K562 (cell line): ENCODE measurements around the gene EPN2. TPM values are rescaled to one million over a fixed set of nuclear protein-coding genes. Genes with fewer than 3 reads are reported as not detected.

Experiments
- ATAC-seq: fragments of 200-7000 bp; cut with Tn5 transposase; 3 replicates; pipeline ENCODE4 v1.9.1; 2020; ENCODE audit warnings: moderate library complexity
- BruUV-seq: library from RNA; stranded (reverse); fragments of 400-500 nt; replicated peaks from 2 replicates; lab custom pipeline; 2021; lab: Mats Ljungman, UMichigan
- CTCF ChIA-PET: fragments of 300-600 bp; formaldehyde crosslinking; extraction: SDS; loops from one replicate; lab custom pipeline; 2021; ENCODE audit warnings: low intra/inter-chr PET ratio; lab: Yijun Ruan, JAX
- POLR2A ChIA-PET: fragments of 300-600, 350-650 bp; sonication (Branson Sonifier 250); formaldehyde crosslinking; extraction: SDS; loops from one replicate; lab custom pipeline; 2021; ENCODE audit warnings: antibody characterized with exemption, inconsistent platforms; lab: Yijun Ruan, JAX
- DNase-seq, 4 experiments: peaks; one replicate each; pipeline versions ENCODE4 v3.0.0 to v3.0.0-alpha.2; 2011 to 2018; ENCODE audit warnings: low spot score in 3 of 4, mixed read lengths in 3 of 4; ENCODE audit errors: extremely low read depth in 1 of 4
- FAIRE-seq: peaks from 2 replicates; lab custom pipeline; 2011; peaks lifted over from hg19 to GRCh38; lab: Jason Lieb, UNC
- H2AFZ ChIP-seq: 2 replicates; pipeline ENCODE4 v1.6.0; 2011; ENCODE audit warnings: low read depth, low read length, control low read depth, inconsistent platforms
- H3K27ac ChIP-seq: fragments of 200-600 bp; 3 replicates; pipeline ENCODE4 v1.8.0; 2011; ENCODE audit warnings: low read depth, mild to moderate bottlenecking, control low read depth, inconsistent platforms, low read length, moderate library complexity, mixed read lengths; ENCODE audit errors: extremely low read depth
- H3K27me3 ChIP-seq, 2 experiments: fragments of 300-600 bp in 1 of 2; 2 replicates in 1 of 2; 3 replicates in 1 of 2; pipeline versions ENCODE4 v1.6.0 to v1.8.0; 2011; ENCODE audit warnings: inconsistent platforms in 2 of 2, low read length in 2 of 2, mild to moderate bottlenecking in 1 of 2, mixed read lengths in 1 of 2, moderate library complexity in 1 of 2; ENCODE audit not compliant: control insufficient read depth in 2 of 2, insufficient read depth in 2 of 2
- H3K36me3 ChIP-seq: fragments of 300-600 bp; 3 replicates; pipeline ENCODE4 v1.8.0; 2011; ENCODE audit warnings: mild to moderate bottlenecking, low read length, inconsistent platforms; ENCODE audit not compliant: control insufficient read depth, insufficient read depth
- H3K4me1 ChIP-seq, 2 experiments: fragments of 200-600 bp in 1 of 2; replicated peaks in 1 of 2; 2 replicates in 1 of 2; 3 replicates in 1 of 2; pipeline versions ENCODE4 v1.5.1 to v1.8.0; 2011; ENCODE audit warnings: inconsistent platforms in 2 of 2, low read length in 2 of 2, mild to moderate bottlenecking in 1 of 2, mixed read lengths in 1 of 2, moderate library complexity in 1 of 2; ENCODE audit not compliant: control insufficient read depth in 2 of 2, insufficient read depth in 2 of 2
- H3K4me2 ChIP-seq: 2 replicates; pipeline ENCODE4 v1.6.1; 2011; ENCODE audit warnings: low read length, control low read depth, inconsistent platforms, mixed read lengths; ENCODE audit not compliant: insufficient read depth
- H3K4me3 ChIP-seq: fragments of 200-600 bp; sonication (generic), shearing (Covaris generic); 2 replicates; pipeline ENCODE4 v1.5.1; 2016; ENCODE audit warnings: control low read depth, inconsistent platforms
- H3K79me2 ChIP-seq: fragments of 200-600 bp; 3 replicates; pipeline ENCODE4 v1.8.0; 2011; ENCODE audit warnings: low read length, inconsistent platforms; ENCODE audit not compliant: control insufficient read depth, insufficient read depth
- H3K9ac ChIP-seq, 2 experiments: 2 replicates each; pipeline versions ENCODE4 v1.6.0 to v1.6.1; 2011; ENCODE audit warnings: low read depth in 2 of 2, low read length in 2 of 2, control low read depth in 1 of 2, inconsistent platforms in 1 of 2, mild to moderate bottlenecking in 1 of 2, mixed read lengths in 1 of 2; ENCODE audit not compliant: insufficient read depth in 1 of 2
- H3K9me1 ChIP-seq: one replicate; pipeline ENCODE4 v1.6.0; 2011; ENCODE audit warnings: inconsistent platforms, mild to moderate bottlenecking, low read length, moderate library complexity; ENCODE audit not compliant: control insufficient read depth, insufficient read depth
- H3K9me3 ChIP-seq: replicated peaks from 2 replicates; pipeline ENCODE4 v1.5.1; 2011; ENCODE audit warnings: low read depth, low read length, inconsistent platforms; ENCODE audit not compliant: control insufficient read depth, insufficient read depth
- H4K20me1 ChIP-seq: replicated peaks from 2 replicates; pipeline ENCODE4 v1.6.1; 2011; ENCODE audit warnings: low read length, inconsistent platforms, mixed read lengths; ENCODE audit not compliant: control insufficient read depth, insufficient read depth
- CREB3L1 ChIP-seq: fragments of 450-650 bp; IDR thresholded peaks from 2 replicates; pipeline ENCODE4 v1.6.1; 2014; ENCODE audit warnings: low read depth, mild to moderate bottlenecking, moderate library complexity, borderline replicate concordance
- EHMT2 ChIP-seq: fragments of 450-650 bp; IDR thresholded peaks from 2 replicates; pipeline ENCODE4 v1.6.1; 2018; ENCODE audit warnings: antibody characterized with exemption
- ESRRA ChIP-seq: fragments of 450-650 bp; IDR thresholded peaks from 2 replicates; pipeline ENCODE4 v1.6.1; 2014; ENCODE audit warnings: low read depth, mild to moderate bottlenecking, moderate library complexity, borderline replicate concordance
- FOXO4 ChIP-seq: fragments of 450-650 bp; formaldehyde crosslinking; IDR thresholded peaks from 2 replicates; pipeline ENCODE4 v1.4.0; 2020; ENCODE audit warnings: mild to moderate bottlenecking, moderate library complexity
- KLF10 ChIP-seq: fragments of 250-450 bp; sonication (Bioruptor Pico); IDR thresholded peaks from 2 replicates; pipeline ENCODE4 v1.6.1; 2021; ENCODE audit warnings: matching md5 sums
- MCM5 ChIP-seq: fragments of 450-650 bp; IDR thresholded peaks from 2 replicates; pipeline ENCODE4 v1.6.1; 2016; ENCODE audit warnings: low read depth
- POLR2AphosphoS2 ChIP-seq: IDR thresholded peaks from 2 replicates; pipeline ENCODE4 v1.6.1; 2012; ENCODE audit warnings: low read length, improper control_type of control experiment
- POU5F1 ChIP-seq: fragments of 150-350 bp; IDR thresholded peaks from 2 replicates; pipeline ENCODE4 v1.6.1; 2014; ENCODE audit warnings: borderline replicate concordance, low read length, low read depth, mild to moderate bottlenecking; ENCODE audit not compliant: partially characterized antibody
- WHSC1 ChIP-seq: IDR thresholded peaks from one replicate; pipeline ENCODE4 v1.6.1; 2012; ENCODE audit warnings: low read length, control low read depth, inconsistent platforms
- ZFP1 ChIP-seq: fragments of 450-650 bp; formaldehyde crosslinking; IDR thresholded peaks from 2 replicates; pipeline ENCODE4 v1.4.0; 2020; ENCODE audit warnings: mild to moderate bottlenecking, mixed read lengths
- ZFP91 ChIP-seq: sonication (generic); formaldehyde crosslinking; IDR thresholded peaks from 2 replicates; pipeline ENCODE4 v1.8.0; 2022; ENCODE audit warnings: mild to moderate bottlenecking, missing genetic modification reagents
- ZNF41 ChIP-seq: fragments of 250-450 bp; sonication (Bioruptor Pico); conservative IDR thresholded peaks from 2 replicates; pipeline ENCODE4 v1.4.0; 2020; ENCODE audit warnings: mild to moderate bottlenecking
- ZNF766 ChIP-seq: fragments of 200-800 bp; sonication (Bioruptor generic); conservative IDR thresholded peaks from 2 replicates; pipeline ENCODE4 v1.6.1; 2016; ENCODE audit warnings: missing genetic modification characterization, missing compliant biosample characterization
- WGBS: fragments of 100-300 bp; shearing (Covaris generic); methylation state at CpG from one replicate; pipeline ENCODE4 v1.1.6; 2016; ENCODE audit warnings: low coverage, mixed read lengths; ENCODE audit not compliant: insufficient coverage; ENCODE audit errors: missing lambda C conversion rate; 5-methylcytosine and 5-hydroxymethylcytosine counted together
- in situ Hi-C: fragments of 300-500 bp; cut with MboI; formaldehyde crosslinking; loops from 4 replicates; pipeline ENCODE4 v1.15.0; 2018; ENCODE audit warnings: inconsistent platforms, mixed read lengths
- intact Hi-C: fragments of 100-400 bp; cut with micrococcal nuclease; formaldehyde crosslinking; loops from 2 replicates; pipeline ENCODE4 v1.14.2; 2022
- polyA plus RNA-seq, 8 experiments: library from polyadenylated mRNA; depleted of rRNA in 4 of 8; stranded (reverse) in 5 of 8; unstranded in 3 of 8; fragments of >200 nt; fragmentation: Nextera tagmentation in 2 of 8; fragmentation: Illumina TruSeq in 1 of 8; extraction: Ambion mirVana in 2 of 8; extraction: Trizol in 1 of 8; gene quantifications; 2 replicates each; pipeline versions ENCODE4 v1.2.1 to v1.2.3, GENCODE V29; 2011 to 2014; ENCODE audit warnings: inconsistent platforms in 1 of 8, missing spikeins in 1 of 8
- total RNA-seq, 7 experiments: library from RNA; depleted of rRNA in 6 of 7; stranded (reverse); fragments of >200 nt in 6 of 7; fragmentation: Illumina TruSeq in 2 of 7; extraction: Trizol in 2 of 7; gene quantifications; 2 replicates each; pipeline versions ENCODE4 v1.2.1 to v1.2.3, GENCODE V29; 2011 to 2021; ENCODE audit warnings: low replicate concordance in 1 of 7

The EPN2 gene
- total and polyA plus RNA-seq, 9 of the 15 experiments (the other 6 are each of a cell fraction or from before 2014, with no cell fraction given) = 1.0 to 12.9 (median 8.9) TPM

GRCh38 chr17:19334331-19334730 lies 97.2 kb downstream of the EPN2 start:
- ChIA-PET POLR2A (interaction anchor here (1.0 kb wide), 1 partner anchor 21 kb away, joined by 4 read pairs; no protein-coding TSS in a partner anchor), CTCF (no interaction called here)
- Histone ChIP-seq H3K4me1 (peaks cover 0 to 12% of the 10 kb centered on the region in 2 experiments; a peak in 2 of 5 replicates), H3K9me3 (no peaks in the 10 kb centered on the region), H2AFZ (no peak overlapping the region), H3K9ac (peak overlapping the region in 1 of 2 experiments; percentile 31; a peak in 1 of 4 replicates), H3K36me3 (no peaks in the 10 kb centered on the region; the same call in 2 of the 3 replicates), H3K79me2 (no peaks in the 10 kb centered on the region), H3K9me1 (no peaks in the 10 kb centered on the region), H3K27me3 (no peaks in the 10 kb centered on the region), H3K4me2 (no peak overlapping the region), H3K27ac (no peak overlapping the region), H4K20me1 (no peaks in the 10 kb centered on the region), H3K4me3 (no peak overlapping the region)
- intact Hi-C loops = no loop called here
- no peak for ATAC-seq
- no TSS peak for BruUV-seq
- DNase-seq = no peak
- no peak for FAIRE-seq
- 85% methylated on average over 4 of the region's 6 CpGs for WGBS
- TF ChIP-seq KLF10 (CRISPR knock-in tag) = no peak
- TF ChIP-seq MCM5 = no peak
- no peak for TF ChIP-seq CREB3L1
- no peak for TF ChIP-seq POLR2AphosphoS2
- TF ChIP-seq EHMT2 = no peak
- TF ChIP-seq ESRRA = no peak
- no peak for TF ChIP-seq FOXO4 (CRISPR knock-in tag)
- TF ChIP-seq WHSC1 = no peak
- no peak for TF ChIP-seq ZFP91
- no peak for TF ChIP-seq ZNF41 (CRISPR knock-in tag)
- TF ChIP-seq ZFP1 (CRISPR knock-in tag) = no peak
- no peak for TF ChIP-seq ZNF766 (CRISPR knock-in tag)
- no peak for TF ChIP-seq POU5F1
- in situ Hi-C loops = no loop called here
